DLD1 (cell line): ENCODE results near the gene RPRD1B.
"Not testable (repeated sequence)": the region's sequence is repeated elsewhere in the genome, so short reads cannot be mapped to it uniquely, and the experiment has no call there.

Source experiments
- in situ Hi-C: cut with HindIII; loops from 2 replicates; pipeline ENCODE4 v1.10.0; 2017; ENCODE audit warnings: low sequenced_read_pairs

Gene RPRD1B

DNA sequence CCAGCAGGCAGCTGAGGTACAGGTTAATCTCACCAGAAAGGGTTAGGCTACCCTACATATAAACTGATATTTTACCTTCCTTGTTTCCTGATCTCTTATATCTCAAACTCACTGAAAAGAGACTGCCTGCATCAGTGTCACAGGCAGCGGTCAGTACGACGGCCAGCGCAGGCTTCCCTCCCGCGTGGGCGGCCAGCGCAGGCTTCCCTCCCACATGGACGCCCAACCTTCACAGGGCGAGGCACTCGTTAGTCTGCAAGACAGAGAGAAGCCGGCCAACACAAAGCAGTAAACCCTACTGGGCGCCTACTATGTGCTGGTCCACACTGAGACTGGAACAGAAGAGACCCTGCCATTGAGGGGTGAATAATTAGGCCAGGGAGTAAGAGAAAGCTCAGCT lies 33.3 kb upstream of the RPRD1B start:
- in situ Hi-C loops = no loop called here

DNA sequence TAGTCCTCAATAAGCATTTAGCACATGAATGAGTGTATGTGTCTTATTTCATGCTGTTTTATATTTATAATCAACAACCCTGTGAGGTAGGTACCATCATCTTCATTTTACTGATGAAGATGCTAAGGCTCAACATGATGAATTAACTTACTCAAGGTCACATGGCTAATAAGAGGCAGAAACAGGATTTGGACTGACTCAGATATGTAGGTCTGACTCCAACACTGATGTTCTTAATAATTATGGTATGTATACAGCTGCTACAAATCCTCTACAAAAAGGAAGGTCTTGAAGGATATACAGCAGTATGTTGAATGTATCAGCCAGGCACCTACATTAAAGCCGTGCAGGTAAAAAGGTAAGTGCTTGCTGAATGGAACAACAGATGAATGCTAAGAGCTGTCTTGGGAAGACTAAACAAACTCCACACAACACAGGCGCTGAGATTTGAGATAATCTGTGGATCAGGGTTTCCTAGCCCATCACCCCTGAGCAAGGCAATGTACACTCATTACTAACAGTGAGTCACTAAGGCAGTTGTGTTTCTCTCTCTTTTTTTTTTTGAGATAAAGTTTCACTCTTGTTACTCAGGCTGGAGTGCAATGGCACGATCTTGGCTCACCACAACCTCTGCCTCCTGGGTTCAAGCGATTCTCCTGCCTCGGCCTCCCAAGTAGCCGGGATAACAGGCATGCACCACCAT lies 32.2 kb upstream of the RPRD1B start:
- in situ Hi-C loops = no loop called here

DNA sequence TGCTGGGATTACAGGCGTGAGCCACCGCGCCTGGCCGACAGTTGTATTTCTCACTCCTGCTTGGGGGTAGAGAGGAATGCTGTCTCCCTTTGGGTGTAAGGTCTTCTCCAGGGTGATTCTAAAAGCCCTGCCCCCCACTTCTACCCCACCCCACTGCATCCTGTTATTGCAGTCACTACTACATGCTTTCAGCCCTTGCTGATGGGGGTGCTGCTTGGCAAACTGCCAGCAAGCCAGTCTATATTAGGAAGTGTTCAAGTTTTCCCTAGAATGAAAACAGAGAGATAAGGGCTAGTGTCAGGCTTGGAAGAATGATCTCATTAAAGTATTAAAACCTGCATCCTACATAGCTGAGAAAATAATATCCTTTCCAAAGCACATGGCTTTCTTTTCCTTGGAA lies 31.6 kb upstream of the RPRD1B start:
- in situ Hi-C loops = no loop called here

DNA sequence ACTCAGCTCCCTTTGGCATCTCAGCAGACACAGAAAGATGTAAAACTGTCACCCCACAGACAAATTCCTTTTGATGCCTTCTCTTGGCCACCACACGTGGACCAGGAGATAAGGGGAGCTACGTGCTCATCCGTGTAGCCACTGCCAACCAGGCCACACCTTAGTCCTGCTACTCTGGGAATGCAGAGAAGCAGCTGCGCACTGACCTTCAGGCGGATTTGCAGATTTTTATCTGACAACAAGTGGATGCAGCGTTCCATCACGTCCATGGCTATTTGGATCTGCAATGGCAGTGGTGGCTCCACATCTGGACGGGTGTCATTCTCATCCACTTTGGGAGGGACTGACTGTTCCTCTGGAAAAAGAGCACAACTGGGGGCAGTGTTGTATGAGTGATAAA lies 31.1 kb upstream of the RPRD1B start:
- in situ Hi-C loops = no loop called here

DNA sequence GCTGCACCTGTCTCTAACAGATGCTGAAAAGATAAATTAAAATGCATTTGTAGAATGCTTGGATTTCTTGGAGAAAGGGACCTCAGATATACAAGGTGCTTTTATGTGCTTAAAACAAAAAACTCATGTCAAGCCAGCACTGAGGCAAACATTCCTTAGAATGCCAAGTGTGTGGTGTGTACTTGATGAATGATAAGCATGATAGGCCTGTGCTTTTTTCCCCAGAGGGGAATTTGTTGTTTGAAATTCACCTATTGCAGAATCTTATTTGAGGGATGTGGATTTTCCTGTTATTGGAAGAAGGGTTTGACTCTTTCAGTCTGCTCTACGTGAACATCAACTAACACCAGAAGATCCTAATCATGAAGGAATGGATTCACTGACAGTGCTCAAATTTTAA lies 29.1 kb upstream of the RPRD1B start:
- in situ Hi-C loops = no loop called here

DNA sequence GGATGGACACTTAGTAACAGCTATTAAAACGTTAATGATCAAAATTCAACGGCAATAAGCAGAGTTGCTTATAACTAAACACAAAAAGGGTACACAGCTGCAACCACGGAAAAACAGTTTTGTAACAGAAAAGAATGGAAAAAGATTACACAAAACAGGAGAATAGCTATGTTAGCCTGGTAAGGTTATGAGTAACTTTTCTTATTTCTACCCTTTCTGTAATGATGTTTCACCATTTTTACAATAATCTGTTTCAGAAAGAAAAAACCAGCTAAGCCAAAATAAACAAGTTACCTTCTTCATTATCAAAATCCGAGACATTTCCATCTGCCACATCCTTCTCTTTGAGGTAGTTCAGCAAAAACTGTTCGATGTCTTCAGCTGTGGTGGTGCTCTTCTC lies 27.6 kb upstream of the RPRD1B start:
- in situ Hi-C loops = no loop called here

DNA sequence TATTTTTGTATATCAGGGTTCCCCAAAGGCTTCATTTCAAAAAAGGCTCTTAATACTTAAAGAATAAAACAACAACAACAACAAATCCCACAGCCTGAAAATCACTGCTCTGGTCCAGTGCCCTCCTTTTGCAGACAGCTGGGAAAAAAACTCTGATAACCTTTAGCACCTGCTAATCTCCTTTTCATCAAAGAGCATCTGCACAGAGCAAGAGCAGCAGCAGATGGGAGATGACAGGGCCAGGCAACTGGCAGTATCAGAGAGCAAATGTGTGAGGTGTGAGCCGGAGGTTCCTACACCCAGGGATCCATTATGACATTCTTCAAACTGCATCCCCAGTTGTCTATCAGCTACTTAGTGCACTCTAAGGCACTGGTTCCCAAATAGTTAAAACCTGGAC lies 26.0 kb upstream of the RPRD1B start:
- in situ Hi-C loops = no loop called here

DNA sequence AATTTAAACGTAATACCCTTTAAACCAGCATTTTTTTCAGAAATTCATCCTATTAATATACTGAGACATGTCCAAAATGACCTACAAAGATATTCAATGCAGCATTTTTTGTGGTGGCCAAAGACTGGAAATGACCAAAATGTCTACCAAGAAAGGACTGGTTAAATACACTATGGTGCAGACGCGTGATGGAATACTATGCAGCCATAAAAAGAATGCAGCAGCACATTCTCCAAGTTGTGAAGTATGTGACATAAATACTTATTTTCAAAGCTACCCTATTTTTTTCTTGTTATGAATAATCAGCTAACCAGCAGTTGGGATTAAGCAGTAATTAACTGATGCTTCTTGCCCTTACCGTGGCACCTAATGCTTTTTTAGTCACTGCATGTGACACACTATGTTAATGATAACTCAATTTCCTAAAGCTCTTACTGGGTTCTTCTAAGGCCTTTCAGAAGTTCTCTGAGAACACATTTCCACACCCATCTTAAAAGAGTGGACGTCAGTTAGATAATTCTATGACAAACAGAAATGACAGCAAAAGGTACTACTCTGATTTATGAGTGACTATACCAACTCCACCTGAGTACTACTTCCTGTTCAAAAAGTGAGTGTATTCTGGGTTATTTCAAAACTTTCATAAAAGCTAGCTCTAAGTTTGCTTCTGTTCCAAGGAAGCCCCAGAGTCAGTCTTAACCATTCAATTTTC lies 25.2 kb upstream of the RPRD1B start:
- in situ Hi-C loops = no loop called here

DNA sequence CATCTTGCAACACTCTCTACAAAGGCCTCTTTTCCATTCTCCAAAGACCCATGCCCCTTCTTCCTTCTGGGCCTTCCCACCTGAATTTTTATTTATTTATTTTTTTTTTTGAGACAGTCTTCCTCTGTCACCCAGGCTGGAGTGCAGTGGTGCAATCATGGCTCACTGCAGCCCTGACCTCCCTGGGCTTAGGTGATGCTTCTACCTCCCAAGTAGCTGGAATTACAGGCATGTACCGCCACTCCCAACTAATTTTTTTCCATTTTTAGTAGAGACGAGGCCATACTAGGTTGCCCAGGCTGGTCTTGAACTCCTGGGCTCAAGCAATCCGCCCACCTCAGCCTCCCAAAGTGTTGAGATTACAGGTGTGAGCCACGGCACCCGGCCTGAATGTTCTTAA lies 24.1 kb upstream of the RPRD1B start:
- in situ Hi-C loops = not testable (repeated sequence)

DNA sequence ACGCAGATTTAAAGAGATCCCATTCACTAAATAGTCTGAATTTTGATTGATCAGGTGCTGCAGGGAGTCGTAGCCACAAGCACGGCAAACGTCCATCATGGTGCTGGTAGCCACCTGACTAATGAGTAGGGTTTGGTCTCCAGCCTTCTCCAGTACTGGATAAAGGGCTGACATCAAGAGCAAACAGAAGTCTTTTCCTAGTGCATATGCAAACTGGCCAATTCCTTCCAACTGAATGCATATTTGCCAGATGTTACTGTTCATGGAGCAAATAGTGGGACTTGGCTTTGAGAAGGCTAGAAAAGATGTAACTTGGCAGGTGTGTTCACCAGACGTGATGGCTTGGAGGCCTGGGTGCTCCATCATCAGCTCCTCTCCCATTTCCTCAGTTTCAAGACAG lies 21.9 kb upstream of the RPRD1B start:
- in situ Hi-C loops = no loop called here

DNA sequence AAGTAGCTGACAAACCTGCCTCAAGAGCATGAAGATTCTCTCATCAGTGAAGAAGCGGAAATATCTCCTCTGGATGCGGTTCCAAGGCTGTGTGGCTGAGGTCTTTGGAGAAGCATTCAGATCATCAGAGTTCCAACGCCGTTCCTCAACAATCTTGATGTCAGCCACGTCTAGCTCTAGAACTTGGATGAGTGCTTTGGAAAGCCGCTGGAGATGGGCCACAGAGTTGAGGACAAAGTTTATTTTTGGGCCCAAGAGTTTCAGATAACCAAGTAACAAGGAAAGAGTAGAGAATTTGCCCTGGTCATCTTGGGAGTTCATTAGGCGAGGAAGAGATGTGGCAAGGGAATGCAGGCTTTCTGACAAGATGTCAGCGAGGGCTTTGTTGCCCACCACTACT lies 21.2 kb upstream of the RPRD1B start:
- in situ Hi-C loops = no loop called here

DNA sequence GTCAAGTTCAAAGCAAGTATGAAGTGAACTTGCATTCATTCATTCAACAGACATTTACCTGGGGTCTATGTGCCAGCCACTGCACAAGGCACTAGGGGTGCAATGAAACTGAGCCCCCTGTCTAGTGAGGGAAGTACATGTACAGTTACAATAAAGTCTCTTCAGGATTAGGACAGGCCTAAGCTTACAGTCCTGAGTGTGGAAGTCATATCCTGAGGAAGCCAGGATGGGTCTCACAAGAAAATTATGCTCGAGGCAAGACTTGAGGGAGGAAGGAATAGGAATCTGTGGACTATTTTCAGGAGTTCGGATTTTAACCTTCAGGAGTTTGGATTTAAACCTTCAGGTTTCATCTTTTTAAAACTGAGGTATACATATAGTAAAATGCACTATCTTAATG lies 19.7 kb upstream of the RPRD1B start:
- in situ Hi-C loops = no loop called here

DNA sequence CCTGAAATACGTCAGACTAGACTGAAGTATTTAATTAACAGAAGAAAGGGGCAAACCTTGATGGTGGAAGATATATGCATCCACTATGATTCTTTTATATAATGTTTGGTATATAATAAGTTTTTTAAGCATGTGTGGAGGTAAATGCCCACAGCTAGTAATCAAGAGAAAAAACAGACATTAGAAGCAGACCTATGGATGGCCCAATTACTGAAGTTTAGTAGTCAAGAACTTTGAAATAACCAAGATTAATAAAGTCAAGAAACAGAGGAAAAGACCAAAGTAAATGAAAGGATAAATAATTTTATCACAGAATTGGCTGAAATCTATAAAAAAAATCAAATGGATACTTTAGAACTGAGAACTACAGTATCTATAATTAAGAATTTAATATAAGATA lies 15.6 kb upstream of the RPRD1B start:
- in situ Hi-C loops = no loop called here

DNA sequence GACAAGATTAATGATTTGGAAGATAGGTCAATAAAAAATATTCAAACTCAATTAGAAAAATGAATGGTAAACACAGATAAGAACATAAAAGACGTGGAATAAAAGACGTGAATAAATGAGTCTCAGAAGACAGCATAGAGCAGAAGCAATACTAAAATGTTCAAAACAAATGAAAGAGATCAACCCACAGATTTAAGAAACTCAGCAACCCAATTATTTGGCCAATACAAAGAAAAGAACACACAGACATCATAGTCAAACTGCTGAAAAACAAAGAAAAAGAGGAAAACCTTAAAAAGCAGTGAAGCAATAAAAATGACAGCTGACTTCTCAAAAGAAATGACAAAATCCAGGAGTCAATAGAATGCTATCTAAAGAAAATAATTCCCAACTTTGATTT lies 15.2 kb upstream of the RPRD1B start:
- in situ Hi-C loops = no loop called here

DNA sequence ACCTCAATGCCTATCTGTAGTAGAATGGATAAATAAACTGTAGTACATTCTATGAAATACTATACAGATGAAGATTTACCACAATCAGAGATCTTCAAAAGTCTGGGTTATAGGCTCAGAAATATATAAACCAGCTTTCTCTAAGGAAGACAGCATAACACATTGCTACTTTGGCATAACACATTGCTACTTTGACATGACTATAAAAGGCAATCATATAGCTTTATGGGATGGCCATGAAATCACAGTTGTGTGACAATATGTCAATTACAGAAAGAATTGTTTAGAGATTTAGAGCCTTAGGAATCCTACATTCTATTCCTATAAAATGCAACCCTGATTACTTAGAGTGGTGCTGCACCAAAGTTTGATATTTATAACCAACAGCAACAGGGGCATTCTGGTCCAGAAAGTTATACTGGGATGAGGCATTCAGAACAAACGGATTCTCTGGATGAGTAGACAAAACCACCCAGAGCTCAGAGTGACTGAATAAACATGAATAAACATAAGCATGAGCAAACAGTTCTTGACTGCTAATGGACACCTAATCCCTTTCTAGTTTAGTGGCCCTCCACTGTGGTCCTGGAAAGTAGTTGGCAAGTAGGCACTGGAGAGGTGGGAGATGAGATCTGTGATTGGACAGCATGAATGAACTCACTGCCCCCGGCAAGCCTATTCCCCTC lies 12.3 kb upstream of the RPRD1B start:
- in situ Hi-C loops = no loop called here

DNA sequence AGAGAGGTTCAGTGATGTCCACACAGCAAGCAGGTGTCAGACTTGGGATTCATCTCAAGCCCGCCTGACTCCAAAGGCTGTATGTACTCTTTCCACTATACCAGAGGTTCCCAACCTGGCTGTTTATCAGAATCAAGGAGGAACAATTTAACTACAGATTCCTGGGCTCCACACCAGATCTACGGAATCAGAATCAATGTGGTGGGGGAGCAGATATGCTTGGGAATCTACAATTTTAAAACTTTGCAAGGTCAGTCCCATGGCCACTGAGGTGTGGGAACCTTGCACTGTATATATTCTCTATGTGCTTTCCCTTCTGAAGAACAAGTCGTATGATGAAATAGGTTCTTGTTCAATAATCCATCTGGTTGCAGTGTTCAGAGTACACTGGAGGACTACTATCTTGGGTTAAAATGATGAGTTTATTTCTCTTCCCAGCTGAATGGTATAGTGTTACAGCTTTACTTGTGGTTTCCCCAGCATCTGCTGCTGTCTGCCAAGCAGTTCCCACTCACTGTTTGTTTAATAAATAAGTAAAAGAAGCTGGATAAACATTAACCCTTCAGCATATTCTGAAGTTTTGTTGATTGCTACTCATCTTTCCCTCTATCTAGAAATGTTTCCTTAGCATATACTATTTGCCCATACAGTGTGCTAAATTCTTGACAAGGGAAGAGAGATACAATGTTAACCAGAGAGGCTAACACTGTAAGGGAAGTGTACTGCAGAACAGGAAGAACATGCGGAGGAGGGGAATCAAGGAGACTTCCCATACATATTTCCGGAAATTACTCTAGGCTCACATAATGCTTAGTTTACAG lies 10.2 kb upstream of the RPRD1B start:
- in situ Hi-C loops = no loop called here

DNA sequence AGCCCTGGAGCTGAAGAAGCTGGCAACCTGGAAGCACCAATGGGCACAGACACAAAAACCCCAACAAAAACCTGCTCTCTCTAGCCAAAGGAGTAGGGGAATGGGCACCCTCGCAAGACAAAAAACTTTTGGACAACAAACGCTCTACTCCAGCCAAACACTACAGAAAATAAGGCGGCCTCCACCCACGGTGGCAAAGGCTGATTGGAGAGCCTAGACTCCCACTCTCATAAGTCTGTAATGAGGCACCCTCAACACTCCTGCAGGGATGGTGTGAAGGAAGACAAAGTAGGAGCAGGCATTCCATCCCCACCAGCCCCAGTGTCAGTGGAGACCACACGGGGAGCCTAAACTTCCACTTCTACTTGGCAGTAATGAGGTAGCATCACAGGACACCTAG lies 9.1 kb upstream of the RPRD1B start:
- in situ Hi-C loops = no loop called here

DNA sequence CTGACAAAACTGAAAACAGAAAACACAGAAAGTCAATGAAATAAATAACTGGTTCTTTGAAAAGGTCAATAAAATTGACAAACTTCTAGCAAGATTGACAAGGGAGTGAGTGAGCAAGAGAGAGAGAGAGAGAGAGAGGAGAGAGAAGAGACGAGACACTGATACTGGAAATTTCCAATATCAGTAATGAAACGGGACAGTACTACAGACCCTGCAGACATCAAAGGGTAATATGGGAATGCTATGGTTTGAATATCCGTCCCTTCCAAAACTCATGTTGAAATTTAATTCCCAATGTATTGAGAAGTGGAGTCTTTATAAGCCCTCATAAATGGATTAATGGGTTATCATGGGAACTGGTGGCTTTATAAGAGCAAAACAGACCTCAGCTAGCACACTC lies 4.1 kb upstream of the RPRD1B start:
- in situ Hi-C loops = no loop called here

DNA sequence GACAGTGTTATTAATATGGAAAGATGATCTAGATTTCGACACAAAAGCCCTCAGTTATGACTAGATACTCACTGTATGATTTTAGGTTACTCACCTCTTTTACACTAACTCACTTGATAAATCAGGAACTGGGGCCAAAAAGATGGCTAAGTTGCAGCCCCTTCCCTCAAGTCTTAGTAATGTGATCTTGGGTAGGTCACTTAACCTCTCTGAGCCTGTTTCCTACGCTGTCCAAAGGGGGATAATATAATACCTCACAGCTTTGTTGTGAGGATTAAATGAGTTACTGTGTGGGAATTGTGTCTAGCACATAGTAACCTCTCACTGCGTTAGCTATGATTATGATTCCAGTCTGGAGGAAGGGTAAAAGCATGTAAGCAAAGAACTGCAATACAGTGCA lies 1.6 kb upstream of the RPRD1B start:
- in situ Hi-C loops = no loop called here

DNA sequence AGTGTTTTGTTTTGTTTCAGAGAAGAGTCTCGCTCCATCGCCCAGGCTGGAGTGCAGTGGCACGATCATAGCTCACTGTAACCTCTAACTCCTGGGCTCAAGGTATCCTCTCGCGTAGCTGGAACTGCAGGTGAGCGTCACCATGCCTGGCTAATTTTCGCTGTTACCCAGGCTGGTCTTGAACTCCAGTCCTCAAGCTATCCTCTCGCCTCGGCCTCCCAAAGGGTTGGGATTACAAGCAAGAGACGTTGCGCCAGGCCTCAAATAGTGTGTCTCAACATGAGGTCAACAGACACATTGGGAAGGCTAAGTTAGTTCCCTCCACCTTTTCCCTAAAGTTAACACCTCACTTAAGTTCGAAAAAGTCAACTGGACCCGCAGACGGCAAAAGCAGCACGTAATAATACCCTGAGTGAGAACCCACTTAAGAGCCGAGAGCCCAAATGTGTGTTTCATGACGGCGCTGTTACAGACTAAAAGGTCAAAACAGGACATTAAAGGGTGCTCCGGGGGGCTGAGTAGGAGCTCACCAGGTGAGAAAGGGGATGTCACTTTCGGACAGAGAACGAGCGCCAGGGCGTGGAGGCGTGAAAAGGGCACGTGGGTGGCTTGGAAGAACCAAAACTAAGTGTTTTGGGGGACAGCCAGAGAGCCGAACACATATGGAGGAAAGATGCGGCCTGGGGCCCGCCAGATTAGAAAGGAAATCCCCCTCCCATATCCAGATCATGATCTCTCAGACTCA lies 789 bp upstream of the RPRD1B start:
- in situ Hi-C loops = no loop called here
